IMR-90 (cell line): Measurements from ENCODE around the gene IWS1. TPM values are rescaled to one million over a fixed set of nuclear protein-coding genes. Genes with fewer than 3 reads are reported as not detected.

Experiments used
- ATAC-seq: fragments of 200-7000 bp; cut with Tn5 transposase; 2 replicates; pipeline ENCODE4 v1.9.1; 2020; ENCODE audit warnings: low read depth, mild to moderate bottlenecking, moderate library complexity
- BruUV-seq: library from RNA; stranded (reverse); fragments of 400-500 nt; replicated peaks from 2 replicates; lab custom pipeline; 2021; lab: Mats Ljungman, UMichigan
- CTCF ChIA-PET: fragments of 300-600 bp; formaldehyde crosslinking; extraction: SDS; loops from one replicate; lab custom pipeline; 2021; ENCODE audit warnings: antibody characterized with exemption; lab: Yijun Ruan, JAX
- POLR2A ChIA-PET: fragments of 300-600 bp; sonication (Branson Sonifier 250); formaldehyde crosslinking; loops from one replicate; lab custom pipeline; 2022; ENCODE audit warnings: antibody characterized with exemption; ENCODE audit not compliant: unreplicated experiment; lab: Charles Lee
- DNase-seq: peaks from one replicate; pipeline ENCODE4 v3.0.0; 2013
- H2AFZ ChIP-seq: replicated peaks from 2 replicates; pipeline ENCODE3; 2013; ENCODE audit warnings: low read length, mild to moderate bottlenecking; ENCODE audit not compliant: poor library complexity
- H2AK5ac ChIP-seq: 2 replicates; pipeline ENCODE4 v1.6.1; 2013; ENCODE audit warnings: low read depth, low read length, inconsistent platforms
- H2AK9ac ChIP-seq: replicated peaks from 2 replicates; pipeline ENCODE3; 2013; ENCODE audit warnings: mild to moderate bottlenecking, low read depth, low read length, moderate library complexity; ENCODE audit not compliant: poor library complexity
- H2BK120ac ChIP-seq: 2 replicates; pipeline ENCODE4 v1.6.1; 2013; ENCODE audit warnings: low read depth, low read length, inconsistent platforms
- H2BK15ac ChIP-seq: 3 replicates; pipeline ENCODE4 v1.6.1; 2013; ENCODE audit warnings: low read depth, low read length, inconsistent platforms
- H2BK20ac ChIP-seq: 2 replicates; pipeline ENCODE4 v1.6.1; 2013; ENCODE audit warnings: low read depth, mild to moderate bottlenecking, inconsistent platforms, low read length, moderate library complexity
- H2BK5ac ChIP-seq: 2 replicates; pipeline ENCODE4 v1.6.1; 2013; ENCODE audit warnings: mild to moderate bottlenecking, low read depth, low read length, inconsistent platforms; ENCODE audit not compliant: poor library complexity, severe bottlenecking
- H3K14ac ChIP-seq: replicated peaks from 2 replicates; pipeline ENCODE4 v1.6.1; 2013; ENCODE audit warnings: low read depth, low read length, inconsistent platforms
- H3K18ac ChIP-seq: 2 replicates; pipeline ENCODE4 v1.6.1; 2013; ENCODE audit warnings: low read depth, low read length, control low read depth
- H3K23ac ChIP-seq: 2 replicates; pipeline ENCODE4 v1.6.1; 2013; ENCODE audit warnings: low read depth, low read length, inconsistent platforms
- H3K27ac ChIP-seq: 2 replicates; pipeline ENCODE4 v1.5.1; 2013; ENCODE audit warnings: mild to moderate bottlenecking, control low read depth, low read length; ENCODE audit not compliant: insufficient read depth
- H3K27me3 ChIP-seq: 2 replicates; pipeline ENCODE4 v1.6.1; 2013; ENCODE audit warnings: low read length; ENCODE audit not compliant: control insufficient read depth, insufficient read depth
- H3K36me3 ChIP-seq: 2 replicates; pipeline ENCODE4 v1.6.1; 2013; ENCODE audit warnings: low read length, mixed read lengths; ENCODE audit not compliant: control insufficient read depth, insufficient read depth
- H3K4ac ChIP-seq: 2 replicates; pipeline ENCODE4 v1.6.1; 2013; ENCODE audit warnings: low read depth, low read length, inconsistent platforms
- H3K4me1 ChIP-seq: 2 replicates; pipeline ENCODE4 v1.6.1; 2013; ENCODE audit warnings: low read length, mixed read lengths; ENCODE audit not compliant: control insufficient read depth, insufficient read depth
- H3K4me2 ChIP-seq: 2 replicates; pipeline ENCODE4 v1.6.1; 2013; ENCODE audit warnings: low read depth, mild to moderate bottlenecking, control low read depth, low read length, moderate library complexity
- H3K4me3 ChIP-seq: 2 replicates; pipeline ENCODE4 v1.5.1; 2013; ENCODE audit warnings: low read depth, mild to moderate bottlenecking, control low read depth, low read length, moderate library complexity; ENCODE audit not compliant: insufficient read depth
- H3K56ac ChIP-seq: 2 replicates; pipeline ENCODE4 v1.6.1; 2013; ENCODE audit warnings: low read length, inconsistent platforms; ENCODE audit not compliant: insufficient read depth; ENCODE audit errors: extremely low read depth
- H3K79me1 ChIP-seq, 2 experiments: 2 replicates each; pipeline ENCODE4 v1.6.1; 2013; ENCODE audit warnings: low read length in 2 of 2, inconsistent platforms in 1 of 2, low read depth in 1 of 2
- H3K9ac ChIP-seq: 2 replicates; pipeline ENCODE4 v1.6.1; 2013; ENCODE audit warnings: low read depth, low read length, control low read depth
- H3K9me1 ChIP-seq: 2 replicates; pipeline ENCODE4 v1.6.1; 2013; ENCODE audit warnings: low read length, inconsistent platforms; ENCODE audit not compliant: insufficient read depth
- H3K9me3 ChIP-seq: 2 replicates; pipeline ENCODE4 v1.6.1; 2013; ENCODE audit warnings: low read length; ENCODE audit not compliant: control insufficient read depth, insufficient read depth
- H4K20me1 ChIP-seq: 2 replicates; pipeline ENCODE4 v1.6.1; 2013; ENCODE audit warnings: low read length, inconsistent platforms; ENCODE audit not compliant: insufficient read depth
- H4K5ac ChIP-seq: 2 replicates; pipeline ENCODE4 v1.6.1; 2013; ENCODE audit warnings: mild to moderate bottlenecking, low read depth, low read length, control low read depth
- H4K8ac ChIP-seq, 2 experiments: 2 replicates each; pipeline ENCODE4 v1.6.1; 2013; ENCODE audit warnings: low read depth in 2 of 2, low read length in 2 of 2, control low read depth in 1 of 2, inconsistent platforms in 1 of 2
- H4K91ac ChIP-seq: 2 replicates; pipeline ENCODE4 v1.6.1; 2013; ENCODE audit warnings: low read depth, low read length, inconsistent platforms; ENCODE audit not compliant: insufficient read depth
- BHLHE40 ChIP-seq: fragments of 150-350 bp; IDR thresholded peaks from 2 replicates; pipeline ENCODE4 v1.6.1; 2016; ENCODE audit warnings: mild to moderate bottlenecking, low read depth, low read length
- CEBPB ChIP-seq: IDR thresholded peaks from 2 replicates; pipeline ENCODE4 v1.6.1; 2012; ENCODE audit warnings: low read depth, low read length, improper control_type of control experiment
- CHD1 ChIP-seq: IDR thresholded peaks from 2 replicates; pipeline ENCODE4 v1.6.1; 2012; ENCODE audit warnings: low read depth, low read length, improper control_type of control experiment
- FOS ChIP-seq: fragments of 150-350 bp; IDR thresholded peaks from 2 replicates; pipeline ENCODE4 v1.6.1; 2016; ENCODE audit warnings: low read depth, low read length
- MAFK ChIP-seq: IDR thresholded peaks from 2 replicates; pipeline ENCODE4 v1.6.1; 2012; ENCODE audit warnings: low read depth, low read length, improper control_type of control experiment
- MAZ ChIP-seq: IDR thresholded peaks from 2 replicates; pipeline ENCODE4 v1.6.1; 2012; ENCODE audit warnings: low read depth, mild to moderate bottlenecking, low read length, improper control_type of control experiment, moderate library complexity, borderline replicate concordance
- MXI1 ChIP-seq: IDR thresholded peaks from 2 replicates; pipeline ENCODE4 v1.6.1; 2012; ENCODE audit warnings: low read depth, mild to moderate bottlenecking, low read length, moderate library complexity, borderline replicate concordance
- NFE2L2 ChIP-seq: fragments of 150-350 bp; IDR thresholded peaks from 2 replicates; pipeline ENCODE4 v1.6.1; 2016; ENCODE audit warnings: low read depth, mild to moderate bottlenecking, low read length
- POLR2A ChIP-seq: IDR thresholded peaks from 2 replicates; pipeline ENCODE4 v1.6.1; 2012; ENCODE audit warnings: mild to moderate bottlenecking, low read depth, low read length
- RAD21 ChIP-seq: IDR thresholded peaks from 2 replicates; pipeline ENCODE4 v1.6.1; 2012; ENCODE audit warnings: low read length, improper control_type of control experiment
- RCOR1 ChIP-seq: IDR thresholded peaks from 2 replicates; pipeline ENCODE4 v1.6.1; 2012; ENCODE audit warnings: mild to moderate bottlenecking, low read length, improper control_type of control experiment; ENCODE audit not compliant: insufficient replicate concordance
- RFX5 ChIP-seq: IDR thresholded peaks from 2 replicates; pipeline ENCODE4 v1.8.0; 2012; ENCODE audit warnings: low read depth, mild to moderate bottlenecking, low read length, moderate library complexity
- SMC3 ChIP-seq: fragments of 150-350 bp; IDR thresholded peaks from 2 replicates; pipeline ENCODE4 v1.6.1; 2016; ENCODE audit warnings: low read depth, mild to moderate bottlenecking, antibody characterized with exemption, low read length, moderate library complexity
- WGBS, 2 experiments: methylation state at CpG; one replicate each; pipeline versions ENCODE4 v1.1.5 to v1.1.7; 2013; ENCODE audit warnings: missing lambda C conversion rate in 2 of 2; ENCODE audit not compliant: insufficient read length in 1 of 2; ENCODE audit errors: extremely low coverage in 2 of 2; 5-methylcytosine and 5-hydroxymethylcytosine counted together
- dilution Hi-C: fragments of 300-500 bp; cut with HindIII; formaldehyde crosslinking; loops from one replicate; pipeline ENCODE4 v1.14.3; 2018; ENCODE audit warnings: low sequenced_read_pairs; ENCODE audit not compliant: unreplicated experiment
- in situ Hi-C: fragments of 300-500 bp; cut with MboI; formaldehyde crosslinking; loops from 3 replicates; pipeline ENCODE4 v1.14.3; 2019; ENCODE audit warnings: low sequenced_read_pairs, inconsistent platforms, mixed read lengths
- intact Hi-C: fragments of 100-400 bp; cut with micrococcal nuclease; formaldehyde crosslinking; loops from 2 replicates; pipeline ENCODE4 v1.10.0; 2022
- polyA plus RNA-seq, 3 experiments: library from polyadenylated mRNA; depleted of rRNA; stranded (reverse); fragments of >200 nt; gene quantifications; 2 replicates each; pipeline ENCODE4 v1.2.3, GENCODE V29; 2012; ENCODE audit warnings: low replicate concordance in 1 of 3
- total RNA-seq: library from RNA; depleted of rRNA; stranded (reverse); fragments of >200 nt; gene quantifications from 2 replicates; pipeline ENCODE4 v1.2.3, GENCODE V29; 2012
- TF ChIP-seq, protein P1 (sequence below): fragments of 150-350 bp; IDR thresholded peaks from 2 replicates; pipeline ENCODE4 v1.6.1; 2017; ENCODE audit warnings: mild to moderate bottlenecking, antibody characterized with exemption, low read length, low read depth
- TF ChIP-seq, protein P2 (sequence below): fragments of 150-350 bp; IDR thresholded peaks from 2 replicates; pipeline ENCODE4 v1.6.1; 2016; ENCODE audit warnings: low read depth, mild to moderate bottlenecking, low read length, moderate library complexity, borderline replicate concordance
- TF ChIP-seq, protein P3 (sequence below): conservative IDR thresholded peaks from 2 replicates; pipeline ENCODE4 v1.5.1; 2012; ENCODE audit warnings: mild to moderate bottlenecking, low read depth, low read length, improper control_type of control experiment

The IWS1 gene
- total and polyA plus RNA-seq, 2 of the 4 experiments (the other 2 are of a cell fraction), result 31.5 to 52.5 TPM

DNA sequence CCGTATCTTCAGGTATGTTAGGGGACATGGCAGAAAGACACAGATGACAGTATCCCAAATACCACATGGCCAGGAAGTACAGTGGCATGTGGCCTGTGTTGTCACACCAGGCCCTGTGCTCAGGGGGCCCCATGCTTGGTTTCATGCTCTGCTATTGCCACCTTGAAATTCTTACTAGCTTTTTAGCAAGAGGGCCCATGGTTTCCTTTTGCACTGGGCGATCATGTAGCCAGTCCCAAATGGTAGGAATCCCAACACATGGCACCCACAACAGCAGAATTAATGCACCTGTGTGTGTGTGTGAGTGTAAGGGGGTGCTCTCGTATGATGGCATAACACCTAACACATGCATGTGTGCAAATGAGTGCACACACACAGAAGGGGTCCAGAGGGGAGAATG is 48.4 kb upstream of the IWS1 start:
- WGBS, 2 experiments, result no CpG with 5 or more reads among the region's 3 CpGs
- peak overlapping the region; percentile 20; the same call in 1 of the 2 replicates for H2AK5ac ChIP-seq
- TF ChIP-seq CEBPB, result no peak
- TF ChIP-seq POLR2A, result no peak
- TF ChIP-seq SMC3, result no peak
- no peak for TF ChIP-seq MAFK
- TF ChIP-seq RAD21, result no peak
- TF ChIP-seq, protein P1, sequence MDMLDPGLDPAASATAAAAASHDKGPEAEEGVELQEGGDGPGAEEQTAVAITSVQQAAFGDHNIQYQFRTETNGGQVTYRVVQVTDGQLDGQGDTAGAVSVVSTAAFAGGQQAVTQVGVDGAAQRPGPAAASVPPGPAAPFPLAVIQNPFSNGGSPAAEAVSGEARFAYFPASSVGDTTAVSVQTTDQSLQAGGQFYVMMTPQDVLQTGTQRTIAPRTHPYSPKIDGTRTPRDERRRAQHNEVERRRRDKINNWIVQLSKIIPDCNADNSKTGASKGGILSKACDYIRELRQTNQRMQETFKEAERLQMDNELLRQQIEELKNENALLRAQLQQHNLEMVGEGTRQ, result no peak
- no peak for TF ChIP-seq FOS
- TF ChIP-seq BHLHE40, result no peak
- TF ChIP-seq MAZ, result no peak
- TF ChIP-seq CHD1, result no peak
- no peak for TF ChIP-seq MXI1
- TF ChIP-seq NFE2L2, result no peak
- TF ChIP-seq RFX5, result no peak
- TF ChIP-seq, protein P2, sequence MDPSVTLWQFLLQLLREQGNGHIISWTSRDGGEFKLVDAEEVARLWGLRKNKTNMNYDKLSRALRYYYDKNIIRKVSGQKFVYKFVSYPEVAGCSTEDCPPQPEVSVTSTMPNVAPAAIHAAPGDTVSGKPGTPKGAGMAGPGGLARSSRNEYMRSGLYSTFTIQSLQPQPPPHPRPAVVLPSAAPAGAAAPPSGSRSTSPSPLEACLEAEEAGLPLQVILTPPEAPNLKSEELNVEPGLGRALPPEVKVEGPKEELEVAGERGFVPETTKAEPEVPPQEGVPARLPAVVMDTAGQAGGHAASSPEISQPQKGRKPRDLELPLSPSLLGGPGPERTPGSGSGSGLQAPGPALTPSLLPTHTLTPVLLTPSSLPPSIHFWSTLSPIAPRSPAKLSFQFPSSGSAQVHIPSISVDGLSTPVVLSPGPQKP, result no peak
- no peak for TF ChIP-seq RCOR1
- TF ChIP-seq, protein P3, sequence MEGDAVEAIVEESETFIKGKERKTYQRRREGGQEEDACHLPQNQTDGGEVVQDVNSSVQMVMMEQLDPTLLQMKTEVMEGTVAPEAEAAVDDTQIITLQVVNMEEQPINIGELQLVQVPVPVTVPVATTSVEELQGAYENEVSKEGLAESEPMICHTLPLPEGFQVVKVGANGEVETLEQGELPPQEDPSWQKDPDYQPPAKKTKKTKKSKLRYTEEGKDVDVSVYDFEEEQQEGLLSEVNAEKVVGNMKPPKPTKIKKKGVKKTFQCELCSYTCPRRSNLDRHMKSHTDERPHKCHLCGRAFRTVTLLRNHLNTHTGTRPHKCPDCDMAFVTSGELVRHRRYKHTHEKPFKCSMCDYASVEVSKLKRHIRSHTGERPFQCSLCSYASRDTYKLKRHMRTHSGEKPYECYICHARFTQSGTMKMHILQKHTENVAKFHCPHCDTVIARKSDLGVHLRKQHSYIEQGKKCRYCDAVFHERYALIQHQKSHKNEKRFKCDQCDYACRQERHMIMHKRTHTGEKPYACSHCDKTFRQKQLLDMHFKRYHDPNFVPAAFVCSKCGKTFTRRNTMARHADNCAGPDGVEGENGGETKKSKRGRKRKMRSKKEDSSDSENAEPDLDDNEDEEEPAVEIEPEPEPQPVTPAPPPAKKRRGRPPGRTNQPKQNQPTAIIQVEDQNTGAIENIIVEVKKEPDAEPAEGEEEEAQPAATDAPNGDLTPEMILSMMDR, result no peak
- no peak overlapping the region for H2AFZ ChIP-seq
- H3K14ac ChIP-seq, result no peak overlapping the region
- H3K56ac ChIP-seq, result no peak overlapping the region
- no peaks in the 10 kb centered on the region for H3K79me1 ChIP-seq
- DNase-seq, result no peak
- H2AK9ac ChIP-seq, result no peak overlapping the region
- H3K4me1 ChIP-seq, result peaks cover 7% of the 10 kb centered on the region
- no peak overlapping the region for H3K4me2 ChIP-seq
- H2BK20ac ChIP-seq, result no peak overlapping the region
- intact Hi-C loops, result no loop called here
- H3K9ac ChIP-seq, result no peak overlapping the region
- no peak overlapping the region for H3K23ac ChIP-seq
- no peak overlapping the region for H4K91ac ChIP-seq
- ChIA-PET CTCF (interaction anchor here (1.8 kb wide), 1 partner anchor 17 kb away, joined by 7 read pairs; no protein-coding TSS in a partner anchor), POLR2A (no interaction called here)
- no peak overlapping the region for H4K5ac ChIP-seq
- no peak overlapping the region for H3K4me3 ChIP-seq
- H3K9me3 ChIP-seq, result no peaks in the 10 kb centered on the region
- ATAC-seq, result no peak
- no peak overlapping the region for H3K4ac ChIP-seq
- H2BK5ac ChIP-seq, result no peak overlapping the region
- no peaks in the 10 kb centered on the region for H3K36me3 ChIP-seq
- dilution Hi-C loops, result no loop called here
- peaks cover 4% of the 10 kb centered on the region; the same call in 1 of the 2 replicates for H3K27me3 ChIP-seq
- H2BK120ac ChIP-seq, result no peak overlapping the region
- H3K9me1 ChIP-seq, result peaks cover 3% of the 10 kb centered on the region; the same call in 1 of the 2 replicates
- no peak overlapping the region for H4K8ac ChIP-seq
- BruUV-seq, result no TSS peak
- no peak overlapping the region for H3K27ac ChIP-seq
- in situ Hi-C loops, result no loop called here
- H3K18ac ChIP-seq, result no peak overlapping the region
- H4K20me1 ChIP-seq, result no peaks in the 10 kb centered on the region
- H2BK15ac ChIP-seq, result no peak overlapping the region
